ENCODE data around the gene ZNF580. TPM values are rescaled to one million over a fixed set of nuclear protein-coding genes. Genes with fewer than 3 reads are reported as not detected.

ZNF580 gene
- total and polyA plus RNA-seq, 2 of the 8 experiments (the other 6 are each of a cell fraction or from before 2014, with no cell fraction given): 12.0 to 24.6 TPM

DNA sequence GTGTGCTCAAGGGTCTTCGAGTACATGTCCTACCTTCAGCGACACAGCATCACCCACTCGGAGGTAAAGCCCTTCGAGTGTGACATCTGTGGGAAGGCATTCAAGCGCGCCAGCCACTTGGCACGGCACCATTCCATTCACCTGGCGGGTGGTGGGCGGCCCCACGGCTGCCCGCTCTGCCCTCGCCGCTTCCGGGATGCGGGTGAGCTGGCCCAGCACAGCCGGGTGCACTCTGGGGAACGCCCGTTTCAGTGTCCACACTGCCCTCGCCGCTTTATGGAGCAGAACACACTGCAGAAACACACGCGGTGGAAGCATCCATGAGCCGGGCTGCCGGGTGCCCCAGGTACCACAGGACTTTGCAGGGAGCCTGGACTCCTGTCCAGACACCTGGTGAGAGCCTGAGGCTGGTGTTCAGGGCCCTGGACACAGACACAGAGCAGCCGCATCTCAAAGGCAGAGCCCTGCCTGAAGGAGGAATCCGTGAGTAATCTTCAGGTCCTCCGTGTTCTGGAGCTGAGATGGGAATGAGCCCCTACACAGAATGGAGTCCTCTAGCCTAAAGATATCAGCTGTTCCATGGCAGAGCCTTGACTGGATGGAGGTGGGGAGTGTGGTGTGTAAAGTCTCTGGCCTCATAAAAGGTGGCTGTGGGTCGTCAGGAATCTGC lies 4.2 kb downstream of the ZNF580 start (continued):
- TF ChIP-seq KDM1A (IDR thresholded peaks at IDR 0.05; ENCODE audit: borderline replicate concordance, low read length) (no peak), CBX8 (IDR thresholded peaks at IDR 0.05; ENCODE audit: borderline replicate concordance, low read depth, low read length) (no peak), RBBP5 (IDR thresholded peaks at IDR 0.05; ENCODE audit: borderline replicate concordance, low read depth, low read length) (no peak), EP300 (IDR thresholded peaks at IDR 0.05; ENCODE audit: borderline replicate concordance in 1 of 2, low read depth in 2 of 2, low read length in 2 of 2) (no peak), TEAD4 (IDR thresholded peaks at IDR 0.05; ENCODE audit: low read depth, low read length) (no peak), HDAC6 (IDR thresholded peaks at IDR 0.05; ENCODE audit: low read depth, low read length) (no peak)

Measured in H1 (cell line).